IMR-90 (cell line): ENCODE measurements around the gene ACOT9. TPM values are rescaled to one million over a fixed set of nuclear protein-coding genes. Genes with fewer than 3 reads are reported as not detected.

Source experiments
- ATAC-seq: fragments of 200-7000 bp; cut with Tn5 transposase; 2 replicates; pipeline ENCODE4 v1.9.1; 2020; ENCODE audit warnings: low read depth, mild to moderate bottlenecking, moderate library complexity
- BruUV-seq: library from RNA; stranded (reverse); fragments of 400-500 nt; replicated peaks from 2 replicates; lab custom pipeline; 2021; lab: Mats Ljungman, UMichigan
- CTCF ChIA-PET: fragments of 300-600 bp; formaldehyde crosslinking; extraction: SDS; loops from one replicate; lab custom pipeline; 2021; ENCODE audit warnings: antibody characterized with exemption; lab: Yijun Ruan, JAX
- POLR2A ChIA-PET: fragments of 300-600 bp; sonication (Branson Sonifier 250); formaldehyde crosslinking; loops from one replicate; lab custom pipeline; 2022; ENCODE audit warnings: antibody characterized with exemption; ENCODE audit not compliant: unreplicated experiment; lab: Charles Lee
- DNase-seq: peaks from one replicate; pipeline ENCODE4 v3.0.0; 2013
- H2AFZ ChIP-seq: replicated peaks from 2 replicates; pipeline ENCODE3; 2013; ENCODE audit warnings: low read length, mild to moderate bottlenecking; ENCODE audit not compliant: poor library complexity
- H2AK5ac ChIP-seq: 2 replicates; pipeline ENCODE4 v1.6.1; 2013; ENCODE audit warnings: low read depth, low read length, inconsistent platforms
- H2AK9ac ChIP-seq: replicated peaks from 2 replicates; pipeline ENCODE3; 2013; ENCODE audit warnings: mild to moderate bottlenecking, low read depth, low read length, moderate library complexity; ENCODE audit not compliant: poor library complexity
- H2BK120ac ChIP-seq: 2 replicates; pipeline ENCODE4 v1.6.1; 2013; ENCODE audit warnings: low read depth, low read length, inconsistent platforms
- H2BK15ac ChIP-seq: 3 replicates; pipeline ENCODE4 v1.6.1; 2013; ENCODE audit warnings: low read depth, low read length, inconsistent platforms
- H2BK20ac ChIP-seq: 2 replicates; pipeline ENCODE4 v1.6.1; 2013; ENCODE audit warnings: low read depth, mild to moderate bottlenecking, inconsistent platforms, low read length, moderate library complexity
- H2BK5ac ChIP-seq: 2 replicates; pipeline ENCODE4 v1.6.1; 2013; ENCODE audit warnings: mild to moderate bottlenecking, low read depth, low read length, inconsistent platforms; ENCODE audit not compliant: poor library complexity, severe bottlenecking
- H3K14ac ChIP-seq: replicated peaks from 2 replicates; pipeline ENCODE4 v1.6.1; 2013; ENCODE audit warnings: low read depth, low read length, inconsistent platforms
- H3K18ac ChIP-seq: 2 replicates; pipeline ENCODE4 v1.6.1; 2013; ENCODE audit warnings: low read depth, low read length, control low read depth
- H3K23ac ChIP-seq: 2 replicates; pipeline ENCODE4 v1.6.1; 2013; ENCODE audit warnings: low read depth, low read length, inconsistent platforms
- H3K27ac ChIP-seq: 2 replicates; pipeline ENCODE4 v1.5.1; 2013; ENCODE audit warnings: mild to moderate bottlenecking, control low read depth, low read length; ENCODE audit not compliant: insufficient read depth
- H3K27me3 ChIP-seq: 2 replicates; pipeline ENCODE4 v1.6.1; 2013; ENCODE audit warnings: low read length; ENCODE audit not compliant: control insufficient read depth, insufficient read depth
- H3K36me3 ChIP-seq: 2 replicates; pipeline ENCODE4 v1.6.1; 2013; ENCODE audit warnings: low read length, mixed read lengths; ENCODE audit not compliant: control insufficient read depth, insufficient read depth
- H3K4ac ChIP-seq: 2 replicates; pipeline ENCODE4 v1.6.1; 2013; ENCODE audit warnings: low read depth, low read length, inconsistent platforms
- H3K4me1 ChIP-seq: 2 replicates; pipeline ENCODE4 v1.6.1; 2013; ENCODE audit warnings: low read length, mixed read lengths; ENCODE audit not compliant: control insufficient read depth, insufficient read depth
- H3K4me2 ChIP-seq: 2 replicates; pipeline ENCODE4 v1.6.1; 2013; ENCODE audit warnings: low read depth, mild to moderate bottlenecking, control low read depth, low read length, moderate library complexity
- H3K4me3 ChIP-seq: 2 replicates; pipeline ENCODE4 v1.5.1; 2013; ENCODE audit warnings: low read depth, mild to moderate bottlenecking, control low read depth, low read length, moderate library complexity; ENCODE audit not compliant: insufficient read depth
- H3K56ac ChIP-seq: 2 replicates; pipeline ENCODE4 v1.6.1; 2013; ENCODE audit warnings: low read length, inconsistent platforms; ENCODE audit not compliant: insufficient read depth; ENCODE audit errors: extremely low read depth
- H3K79me1 ChIP-seq, 2 experiments: 2 replicates each; pipeline ENCODE4 v1.6.1; 2013; ENCODE audit warnings: low read length in 2 of 2, inconsistent platforms in 1 of 2, low read depth in 1 of 2
- H3K9ac ChIP-seq: 2 replicates; pipeline ENCODE4 v1.6.1; 2013; ENCODE audit warnings: low read depth, low read length, control low read depth
- H3K9me1 ChIP-seq: 2 replicates; pipeline ENCODE4 v1.6.1; 2013; ENCODE audit warnings: low read length, inconsistent platforms; ENCODE audit not compliant: insufficient read depth
- H3K9me3 ChIP-seq: 2 replicates; pipeline ENCODE4 v1.6.1; 2013; ENCODE audit warnings: low read length; ENCODE audit not compliant: control insufficient read depth, insufficient read depth
- H4K20me1 ChIP-seq: 2 replicates; pipeline ENCODE4 v1.6.1; 2013; ENCODE audit warnings: low read length, inconsistent platforms; ENCODE audit not compliant: insufficient read depth
- H4K5ac ChIP-seq: 2 replicates; pipeline ENCODE4 v1.6.1; 2013; ENCODE audit warnings: mild to moderate bottlenecking, low read depth, low read length, control low read depth
- H4K8ac ChIP-seq, 2 experiments: 2 replicates each; pipeline ENCODE4 v1.6.1; 2013; ENCODE audit warnings: low read depth in 2 of 2, low read length in 2 of 2, control low read depth in 1 of 2, inconsistent platforms in 1 of 2
- H4K91ac ChIP-seq: 2 replicates; pipeline ENCODE4 v1.6.1; 2013; ENCODE audit warnings: low read depth, low read length, inconsistent platforms; ENCODE audit not compliant: insufficient read depth
- BHLHE40 ChIP-seq: fragments of 150-350 bp; IDR thresholded peaks from 2 replicates; pipeline ENCODE4 v1.6.1; 2016; ENCODE audit warnings: mild to moderate bottlenecking, low read depth, low read length
- MXI1 ChIP-seq: IDR thresholded peaks from 2 replicates; pipeline ENCODE4 v1.6.1; 2012; ENCODE audit warnings: low read depth, mild to moderate bottlenecking, low read length, moderate library complexity, borderline replicate concordance
- NFE2L2 ChIP-seq: fragments of 150-350 bp; IDR thresholded peaks from 2 replicates; pipeline ENCODE4 v1.6.1; 2016; ENCODE audit warnings: low read depth, mild to moderate bottlenecking, low read length
- WGBS, 2 experiments: methylation state at CpG; one replicate each; pipeline versions ENCODE4 v1.1.5 to v1.1.7; 2013; ENCODE audit warnings: missing lambda C conversion rate in 2 of 2; ENCODE audit not compliant: insufficient read length in 1 of 2; ENCODE audit errors: extremely low coverage in 2 of 2; 5-methylcytosine and 5-hydroxymethylcytosine counted together
- dilution Hi-C: fragments of 300-500 bp; cut with HindIII; formaldehyde crosslinking; loops from one replicate; pipeline ENCODE4 v1.14.3; 2018; ENCODE audit warnings: low sequenced_read_pairs; ENCODE audit not compliant: unreplicated experiment
- in situ Hi-C: fragments of 300-500 bp; cut with MboI; formaldehyde crosslinking; loops from 3 replicates; pipeline ENCODE4 v1.14.3; 2019; ENCODE audit warnings: low sequenced_read_pairs, inconsistent platforms, mixed read lengths
- intact Hi-C: fragments of 100-400 bp; cut with micrococcal nuclease; formaldehyde crosslinking; loops from 2 replicates; pipeline ENCODE4 v1.10.0; 2022
- polyA plus RNA-seq, 3 experiments: library from polyadenylated mRNA; depleted of rRNA; stranded (reverse); fragments of >200 nt; gene quantifications; 2 replicates each; pipeline ENCODE4 v1.2.3, GENCODE V29; 2012; ENCODE audit warnings: low replicate concordance in 1 of 3
- total RNA-seq: library from RNA; depleted of rRNA; stranded (reverse); fragments of >200 nt; gene quantifications from 2 replicates; pipeline ENCODE4 v1.2.3, GENCODE V29; 2012
- TF ChIP-seq, protein P1 (sequence below): conservative IDR thresholded peaks from 2 replicates; pipeline ENCODE4 v1.5.1; 2012; ENCODE audit warnings: mild to moderate bottlenecking, low read depth, low read length, improper control_type of control experiment

ACOT9 gene
- total and polyA plus RNA-seq, 2 of the 4 experiments (the other 2 are of a cell fraction), result 43.5 to 47.3 TPM

- H3K36me3 ChIP-seq, result no peaks in the 10 kb centered on the region
- no peak overlapping the region for H2AK9ac ChIP-seq
- no peaks in the 10 kb centered on the region; a peak in 1 of 4 replicates for H3K79me1 ChIP-seq
- H2AK5ac ChIP-seq, result no peak overlapping the region
- ATAC-seq, result no peak
- H3K56ac ChIP-seq, result no peak overlapping the region
- no peak overlapping the region for H3K18ac ChIP-seq
- no TSS peak for BruUV-seq
- POLR2A ChIA-PET, result no interaction called here
- H4K91ac ChIP-seq, result no peak overlapping the region
- H3K9me1 ChIP-seq, result no peaks in the 10 kb centered on the region
- no peaks in the 10 kb centered on the region for H3K9me3 ChIP-seq
- no peak overlapping the region for H2BK5ac ChIP-seq
- dilution Hi-C loops (no loop called here), in situ Hi-C loops (no loop called here), intact Hi-C loops (no loop called here)
- H2BK15ac ChIP-seq, result no peak overlapping the region
- no peak overlapping the region for H3K4ac ChIP-seq
- no peak for DNase-seq
- H3K27ac ChIP-seq, result no peak overlapping the region
- H4K20me1 ChIP-seq, result peaks cover 28% of the 10 kb centered on the region
- no peak overlapping the region for H2AFZ ChIP-seq
- H3K27me3 ChIP-seq, result no peaks in the 10 kb centered on the region
- WGBS, 2 experiments, result no CpG with 5 or more reads among the region's 3 CpGs
- no peak overlapping the region for H3K4me3 ChIP-seq
- no peak overlapping the region for H3K14ac ChIP-seq
- CTCF ChIA-PET, result interaction anchor here (1.6 kb wide), 1 partner anchor 166 kb away, joined by 4 read pairs; no protein-coding TSS in a partner anchor
- H3K4me2 ChIP-seq, result no peak overlapping the region
- H4K8ac ChIP-seq, result no peak overlapping the region
- H2BK20ac ChIP-seq, result no peak overlapping the region
- no peak overlapping the region for H3K23ac ChIP-seq
- no peak for TF ChIP-seq BHLHE40
- TF ChIP-seq, protein P1, sequence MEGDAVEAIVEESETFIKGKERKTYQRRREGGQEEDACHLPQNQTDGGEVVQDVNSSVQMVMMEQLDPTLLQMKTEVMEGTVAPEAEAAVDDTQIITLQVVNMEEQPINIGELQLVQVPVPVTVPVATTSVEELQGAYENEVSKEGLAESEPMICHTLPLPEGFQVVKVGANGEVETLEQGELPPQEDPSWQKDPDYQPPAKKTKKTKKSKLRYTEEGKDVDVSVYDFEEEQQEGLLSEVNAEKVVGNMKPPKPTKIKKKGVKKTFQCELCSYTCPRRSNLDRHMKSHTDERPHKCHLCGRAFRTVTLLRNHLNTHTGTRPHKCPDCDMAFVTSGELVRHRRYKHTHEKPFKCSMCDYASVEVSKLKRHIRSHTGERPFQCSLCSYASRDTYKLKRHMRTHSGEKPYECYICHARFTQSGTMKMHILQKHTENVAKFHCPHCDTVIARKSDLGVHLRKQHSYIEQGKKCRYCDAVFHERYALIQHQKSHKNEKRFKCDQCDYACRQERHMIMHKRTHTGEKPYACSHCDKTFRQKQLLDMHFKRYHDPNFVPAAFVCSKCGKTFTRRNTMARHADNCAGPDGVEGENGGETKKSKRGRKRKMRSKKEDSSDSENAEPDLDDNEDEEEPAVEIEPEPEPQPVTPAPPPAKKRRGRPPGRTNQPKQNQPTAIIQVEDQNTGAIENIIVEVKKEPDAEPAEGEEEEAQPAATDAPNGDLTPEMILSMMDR, result no peak
- TF ChIP-seq NFE2L2, result no peak
- no peak for TF ChIP-seq MXI1
- no peak overlapping the region for H2BK120ac ChIP-seq
- H3K4me1 ChIP-seq, result no peaks in the 10 kb centered on the region
- H4K5ac ChIP-seq, result no peak overlapping the region
- H3K9ac ChIP-seq, result no peak overlapping the region
Observed at GRCh38 chrX:23736030-23736429, 7.0 kb downstream of the ACOT9 start.
